Uterus (tissue), 4 donors: ENCODE results near the gene UPK3B. TPM values are rescaled to one million over a fixed set of nuclear protein-coding genes. Genes with fewer than 3 reads are reported as not detected.
"Not testable (repeated sequence)": the region's sequence is repeated elsewhere in the genome, so short reads cannot be mapped to it uniquely, and the experiment has no call there.

ENCODE experiments used
- DNase-seq, 2 donors: peaks; one replicate each; pipeline ENCODE4 v3.0.0-alpha.2; 2019 to 2020
- H3K27ac ChIP-seq, 2 donors: fragments of 200-600 bp; sonication (generic); 1 replicate in 1 of 2; 2 replicates in 1 of 2; pipeline ENCODE4 v1.5.1; 2016 to 2018
- H3K27me3 ChIP-seq, 2 donors: fragments of 200-600 bp; sonication (generic); one replicate each; pipeline ENCODE4 v1.5.1; 2018 to 2019; ENCODE audit warnings: control low read depth in 1 of 2
- H3K36me3 ChIP-seq, 2 donors: fragments of 200-600 bp; sonication (generic); one replicate each; pipeline ENCODE4 v1.5.1; 2019; ENCODE audit warnings: control low read depth in 1 of 2
- H3K4me1 ChIP-seq, 2 donors: fragments of 200-600 bp; sonication (generic); one replicate each; pipeline ENCODE4 v1.5.1; 2018 to 2019; ENCODE audit warnings: control low read depth in 1 of 2
- H3K4me3 ChIP-seq, 2 donors: fragments of 200-600 bp; sonication (generic); 1 replicate in 1 of 2; 2 replicates in 1 of 2; pipeline ENCODE4 v1.5.1; 2018 to 2019; ENCODE audit warnings: mild to moderate bottlenecking in 1 of 2
- H3K9me3 ChIP-seq, 2 donors: fragments of 200-600 bp; sonication (generic); one replicate each; pipeline ENCODE4 v1.5.1; 2019; ENCODE audit warnings: control low read depth in 1 of 2
- intact Hi-C: fragments of 100-400 bp; cut with DNase I; formaldehyde crosslinking; loops from one replicate; pipeline ENCODE4 v1.15.1; 2023; ENCODE audit warnings: low total_unique reads
- total RNA-seq, 4 donors: library from RNA; depleted of rRNA in 3 of 4; stranded (reverse); fragments of >200 nt in 3 of 4; gene quantifications; one replicate each; pipeline versions ENCODE4 v1.1.0 to v1.2.4, GENCODE V29; 2014 to 2023
- TF ChIP-seq, protein P1 (sequence below), 4 experiments: fragments of 200-600 bp in 2 of 4; fragments of 450-650 bp in 2 of 4; sonication (generic) in 2 of 4; IDR thresholded peaks; one replicate each; pipeline ENCODE4 v1.5.1; 2016 to 2019; ENCODE audit warnings: antibody characterized with exemption in 4 of 4, mild to moderate bottlenecking in 2 of 4, moderate library complexity in 1 of 4
- donor health status: DM: yes; HTN: yes; CAD: no.

UPK3B gene
- 1 to 10 TPM in 3 of 4 donors, not detected in 1; 2.0 to 7.3 (median 2.8) TPM for total RNA-seq

DNA sequence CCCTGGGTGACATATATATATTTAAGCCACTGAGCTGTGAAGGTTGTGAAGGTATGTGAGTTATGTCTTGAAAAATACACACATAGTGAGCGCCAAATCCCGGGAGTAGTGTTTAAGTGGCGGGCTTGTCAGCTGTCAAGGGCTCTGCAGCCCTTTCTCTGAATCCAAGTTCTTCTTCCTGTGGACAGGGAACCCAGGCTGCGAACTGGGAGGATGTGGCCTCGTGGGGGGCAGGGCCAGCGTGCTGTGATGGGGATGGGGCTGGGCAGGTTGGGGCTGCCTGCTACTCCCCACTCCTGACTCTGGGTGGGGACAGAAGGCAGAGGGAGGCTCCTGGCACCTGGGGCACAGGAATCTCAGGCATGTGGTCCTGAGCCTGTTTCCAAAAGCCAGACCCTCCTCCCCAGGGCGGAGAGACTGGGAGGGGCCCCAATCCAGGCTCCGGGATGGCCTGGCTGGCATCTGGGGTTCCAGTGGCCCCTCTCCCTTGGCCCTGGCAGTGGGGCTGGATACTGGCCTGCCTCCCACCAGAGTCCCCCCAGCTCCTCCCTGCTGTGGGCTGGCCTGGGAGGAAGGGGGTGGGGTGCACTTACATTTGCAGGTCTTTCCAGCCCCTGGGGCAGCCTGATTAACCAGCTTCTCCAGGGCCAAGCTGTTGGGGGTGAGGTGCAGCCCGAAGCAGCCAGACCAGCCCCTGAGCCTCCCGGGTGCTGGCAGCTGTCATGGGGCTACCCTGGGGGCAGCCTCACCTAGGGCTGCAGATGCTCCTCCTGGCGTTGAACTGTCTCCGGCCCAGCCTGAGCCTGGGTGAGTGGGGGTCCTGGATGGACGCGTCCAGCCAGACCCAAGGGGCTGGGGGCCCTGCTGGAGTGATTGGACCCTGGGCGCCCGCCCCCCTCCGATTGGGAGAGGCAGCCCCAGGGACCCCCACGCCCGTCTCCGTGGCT lies at the start of gene UPK3B:
TSS of gene UPK3B (plus strand) at position 622 of the 947 bp plus-strand sequence. CDS start at position 723, 101 bp downstream.
- Histone ChIP-seq H3K4me3 (no peak within 1 kb of the TSS), H3K36me3 (no peaks in the 10 kb centered on the region), H3K27me3 (no peaks in the 10 kb centered on the region), H3K9me3 (no peaks in the 10 kb centered on the region), H3K27ac (no peak within 1 kb of the TSS), H3K4me1 (peaks cover 0 to 4% of the 10 kb centered on the region in 2 donors)
- intact Hi-C loops = no loop called here
- TF ChIP-seq, protein P1, sequence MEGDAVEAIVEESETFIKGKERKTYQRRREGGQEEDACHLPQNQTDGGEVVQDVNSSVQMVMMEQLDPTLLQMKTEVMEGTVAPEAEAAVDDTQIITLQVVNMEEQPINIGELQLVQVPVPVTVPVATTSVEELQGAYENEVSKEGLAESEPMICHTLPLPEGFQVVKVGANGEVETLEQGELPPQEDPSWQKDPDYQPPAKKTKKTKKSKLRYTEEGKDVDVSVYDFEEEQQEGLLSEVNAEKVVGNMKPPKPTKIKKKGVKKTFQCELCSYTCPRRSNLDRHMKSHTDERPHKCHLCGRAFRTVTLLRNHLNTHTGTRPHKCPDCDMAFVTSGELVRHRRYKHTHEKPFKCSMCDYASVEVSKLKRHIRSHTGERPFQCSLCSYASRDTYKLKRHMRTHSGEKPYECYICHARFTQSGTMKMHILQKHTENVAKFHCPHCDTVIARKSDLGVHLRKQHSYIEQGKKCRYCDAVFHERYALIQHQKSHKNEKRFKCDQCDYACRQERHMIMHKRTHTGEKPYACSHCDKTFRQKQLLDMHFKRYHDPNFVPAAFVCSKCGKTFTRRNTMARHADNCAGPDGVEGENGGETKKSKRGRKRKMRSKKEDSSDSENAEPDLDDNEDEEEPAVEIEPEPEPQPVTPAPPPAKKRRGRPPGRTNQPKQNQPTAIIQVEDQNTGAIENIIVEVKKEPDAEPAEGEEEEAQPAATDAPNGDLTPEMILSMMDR (IDR thresholded peaks at IDR 0.05) = no peak
- DNase-seq = no peak

DNA sequence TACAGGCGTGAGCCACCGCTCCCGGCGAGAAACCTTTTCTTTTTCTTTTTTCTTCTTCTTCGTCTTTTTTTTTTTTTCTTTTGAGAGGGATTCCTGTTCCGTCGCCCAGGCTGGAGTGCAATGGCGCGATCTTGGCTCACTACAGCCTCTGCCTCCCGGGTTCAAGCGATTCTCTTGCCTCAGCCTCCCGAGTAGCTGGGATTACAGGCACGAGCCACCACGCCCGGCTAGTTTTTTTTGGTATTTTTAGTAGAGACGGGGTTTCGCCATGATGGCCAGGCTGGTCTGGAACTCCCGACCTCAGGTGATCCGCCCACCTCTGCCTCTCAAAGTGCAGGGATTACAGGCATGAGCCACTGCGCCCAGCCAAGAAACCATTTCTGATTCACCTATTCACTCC lies 49.6 kb upstream of the UPK3B start:
- H3K4me1 ChIP-seq, H3K27me3 ChIP-seq, H3K4me3 ChIP-seq, H3K27ac ChIP-seq, intact Hi-C loops, H3K9me3 ChIP-seq, DNase-seq, H3K36me3 ChIP-seq: not testable (repeated sequence)

DNA sequence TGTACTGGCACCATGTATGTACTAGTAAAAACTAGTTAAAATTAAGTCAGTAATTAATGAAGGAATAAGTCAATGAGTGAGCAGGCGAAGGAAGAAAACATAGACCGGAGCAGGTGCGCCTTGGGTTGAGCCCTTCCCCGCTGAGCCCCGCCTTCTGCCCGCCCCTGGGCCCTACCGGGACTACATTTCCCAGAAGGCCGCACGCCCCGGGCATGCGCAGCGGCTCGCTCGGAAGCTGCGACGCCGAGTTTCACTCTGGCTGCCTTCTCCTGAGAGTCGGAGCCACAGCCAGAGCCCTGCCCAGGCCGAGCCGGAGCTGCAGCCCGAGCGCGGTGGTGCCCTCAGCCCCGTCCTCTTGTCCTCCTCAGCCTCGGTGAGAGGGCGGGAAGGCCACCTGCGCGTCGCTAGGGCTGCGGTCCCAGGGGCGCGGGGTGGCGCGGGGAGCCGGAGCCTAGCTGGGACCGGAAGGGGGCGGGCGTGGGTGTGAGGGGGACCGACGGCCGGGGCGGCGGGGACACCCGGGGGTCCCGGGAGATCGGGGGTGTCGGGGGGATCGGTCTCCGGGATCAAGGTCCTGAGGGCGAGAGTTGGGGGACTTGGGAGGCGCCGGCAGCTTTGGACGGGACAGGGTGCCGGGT lies 48.8 kb upstream of the UPK3B start, which contains the start of gene DTX2:
TSS of gene DTX2 (plus strand) at position 246 of the 638 bp plus-strand sequence. CDS start 18,801 bp downstream, outside the sequence.
- DNase-seq = peak in 1 of 2 donors; percentile 51
- intact Hi-C loops = not testable (repeated sequence)

DNA sequence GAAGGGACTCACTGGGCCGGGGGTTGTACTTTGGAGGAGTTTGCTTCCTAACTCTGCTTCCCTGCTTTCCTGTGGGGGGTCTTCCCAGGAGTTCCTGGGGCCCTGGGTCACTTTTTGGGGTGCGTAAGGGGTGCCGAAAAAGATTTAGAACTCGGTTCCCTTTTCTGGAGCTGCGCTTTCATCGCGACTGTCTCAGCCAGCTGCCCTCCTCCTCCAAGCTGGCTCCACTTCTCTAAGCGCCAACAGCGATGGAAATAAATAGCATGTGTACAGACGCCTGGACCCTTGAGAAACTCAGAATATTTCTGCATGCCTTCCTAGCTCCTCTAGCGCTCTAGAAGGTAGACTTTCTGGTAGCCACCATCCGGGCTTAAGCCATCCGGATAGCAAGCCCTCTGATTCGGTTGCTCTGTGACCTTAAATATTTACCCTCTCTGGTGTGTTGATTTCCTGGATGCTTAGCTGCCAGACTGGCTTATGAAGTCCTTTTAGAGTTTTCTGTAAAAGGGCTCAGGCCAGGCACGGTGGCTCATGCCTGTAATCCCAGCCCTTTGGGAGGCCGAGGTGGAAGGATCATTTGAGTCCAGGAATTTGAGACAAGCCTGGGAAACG lies 48.0 kb upstream of the UPK3B start:
- H3K36me3 ChIP-seq, H3K4me1 ChIP-seq, H3K9me3 ChIP-seq, DNase-seq, H3K27me3 ChIP-seq, intact Hi-C loops, H3K27ac ChIP-seq, H3K4me3 ChIP-seq: not testable (repeated sequence)

More for the DNA sequence above, 48.8 kb upstream of the UPK3B start, which contains the start of gene DTX2:
- not testable (repeated sequence) for H3K9me3 ChIP-seq, H3K36me3 ChIP-seq, H3K4me1 ChIP-seq, H3K27me3 ChIP-seq
- peak within 1 kb of the TSS; percentile 75 to 82 for H3K27ac ChIP-seq
- H3K4me3 ChIP-seq = peak within 1 kb of the TSS; percentile 50 to 67
- TF ChIP-seq, protein P1 (IDR thresholded peaks at IDR 0.05) = peak in 1 of 4 experiments; percentile 21

DNA sequence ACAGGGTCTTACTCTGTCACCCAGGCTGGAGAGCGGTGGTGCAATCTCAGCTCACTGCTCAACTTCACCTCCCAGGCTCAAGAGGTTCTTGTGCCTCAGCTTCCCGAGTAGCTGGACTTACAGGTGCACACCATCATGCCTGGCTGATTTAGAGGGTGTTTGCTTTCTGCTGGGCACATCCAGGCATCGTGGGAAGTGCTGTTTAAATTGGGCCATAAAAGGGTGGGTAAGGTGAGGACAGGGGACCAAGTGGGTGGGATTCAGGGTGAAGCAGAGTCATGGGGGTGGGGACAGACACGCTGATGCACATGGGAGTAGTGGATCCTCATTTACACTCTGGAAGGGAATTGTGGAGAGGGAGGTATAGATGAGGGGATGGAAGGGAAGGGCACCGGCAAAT lies 45.4 kb upstream of the UPK3B start:
- intact Hi-C loops, H3K27ac ChIP-seq, H3K9me3 ChIP-seq, H3K4me3 ChIP-seq, DNase-seq, H3K36me3 ChIP-seq, H3K27me3 ChIP-seq, H3K4me1 ChIP-seq: not testable (repeated sequence)

DNA sequence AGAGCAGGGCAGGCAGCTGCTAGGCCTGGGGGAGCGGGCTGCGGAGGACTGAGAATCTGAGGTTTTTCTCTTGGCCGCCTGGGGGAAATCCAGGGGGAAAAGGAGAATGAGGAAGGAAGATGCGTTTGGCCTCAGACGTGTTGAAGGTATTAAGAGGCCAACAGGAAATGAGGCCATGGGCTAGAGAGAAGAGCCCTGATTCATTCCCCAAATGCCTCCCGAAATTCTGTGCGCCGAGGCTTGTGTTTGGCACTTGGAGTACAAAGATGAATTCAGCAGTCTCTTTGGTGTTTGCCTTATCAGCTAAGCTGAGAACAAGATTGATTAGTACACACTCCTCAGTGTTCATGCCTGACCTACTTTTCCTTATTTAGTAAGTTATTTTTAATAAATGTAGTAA lies 44.4 kb upstream of the UPK3B start:
- DNase-seq, H3K27me3 ChIP-seq, H3K9me3 ChIP-seq, H3K4me1 ChIP-seq, H3K4me3 ChIP-seq, intact Hi-C loops, H3K36me3 ChIP-seq: not testable (repeated sequence)
- peak overlapping the region in 1 of 2 donors; percentile 83 for H3K27ac ChIP-seq

DNA sequence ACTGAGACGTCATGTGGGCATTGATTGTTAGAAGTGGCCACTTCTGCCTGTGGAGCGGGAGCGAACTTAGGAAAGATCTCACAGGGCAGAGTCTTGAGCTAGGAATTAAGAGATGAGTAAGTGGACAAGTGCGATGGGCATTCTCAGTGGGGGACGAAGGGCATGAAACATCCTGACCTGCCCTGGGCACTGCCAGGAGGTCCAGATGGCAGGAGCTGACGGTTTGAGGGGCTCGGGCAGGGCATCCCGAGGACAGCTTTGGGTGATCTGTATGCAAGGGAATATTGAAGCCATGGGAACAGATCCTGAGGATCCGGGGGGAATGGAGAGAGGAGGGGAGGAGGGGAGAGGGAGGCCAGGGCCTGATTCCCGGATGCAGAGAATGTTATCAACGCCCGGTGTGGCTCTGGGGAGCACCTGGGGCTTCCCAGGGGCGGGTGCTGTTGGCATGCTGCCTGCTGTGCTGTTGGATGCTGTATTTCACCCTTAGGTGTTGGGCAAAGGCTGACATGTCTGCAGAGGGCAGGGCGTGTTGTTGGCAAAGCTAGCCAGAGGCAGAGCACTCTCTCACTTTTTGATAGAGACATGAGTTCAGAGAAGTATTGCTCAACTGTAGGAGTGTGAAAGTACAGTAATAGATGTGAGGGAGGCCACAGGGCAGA lies 42.5 kb upstream of the UPK3B start:
- H3K4me3 ChIP-seq, intact Hi-C loops, H3K4me1 ChIP-seq, H3K9me3 ChIP-seq, H3K36me3 ChIP-seq, H3K27me3 ChIP-seq: not testable (repeated sequence)
- H3K27ac ChIP-seq = peak overlapping the region in 1 of 2 donors; percentile 26
- DNase-seq = peak; percentile 21 to 35

DNA sequence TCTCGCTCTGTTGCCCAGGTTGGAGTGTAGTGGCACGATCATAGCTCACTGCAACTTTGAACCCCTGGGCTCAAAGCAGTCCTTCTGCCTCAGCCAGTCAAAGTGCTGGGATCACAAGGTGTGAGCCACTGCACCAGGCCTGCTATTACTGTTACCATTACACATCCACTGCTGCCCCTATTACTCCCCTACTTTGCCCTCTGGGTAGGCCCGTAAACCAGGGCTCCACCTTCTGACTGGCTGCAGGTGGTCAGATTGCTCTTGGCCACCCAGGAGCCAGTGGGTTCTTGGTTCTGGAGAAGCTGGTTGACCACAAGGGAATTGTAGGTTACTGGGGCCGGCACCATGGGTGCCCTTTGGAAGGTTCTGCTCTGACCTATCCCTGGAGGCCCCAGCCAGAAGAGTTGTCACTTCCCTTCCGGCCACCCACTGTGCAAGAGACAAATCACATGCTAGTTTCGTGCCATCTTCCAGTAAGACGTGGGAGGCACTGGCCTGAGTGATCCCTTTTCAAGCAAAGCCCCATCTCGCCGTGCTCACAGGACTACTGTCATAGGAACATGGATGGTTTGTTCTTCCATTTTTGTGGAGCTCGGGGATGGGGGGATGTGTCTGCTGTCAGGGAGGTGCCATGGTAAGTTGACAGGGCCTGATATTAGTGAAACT lies 38.7 kb upstream of the UPK3B start:
- intact Hi-C loops, H3K27ac ChIP-seq, H3K36me3 ChIP-seq, H3K4me3 ChIP-seq, H3K9me3 ChIP-seq, H3K27me3 ChIP-seq, DNase-seq, H3K4me1 ChIP-seq: not testable (repeated sequence)

DNA sequence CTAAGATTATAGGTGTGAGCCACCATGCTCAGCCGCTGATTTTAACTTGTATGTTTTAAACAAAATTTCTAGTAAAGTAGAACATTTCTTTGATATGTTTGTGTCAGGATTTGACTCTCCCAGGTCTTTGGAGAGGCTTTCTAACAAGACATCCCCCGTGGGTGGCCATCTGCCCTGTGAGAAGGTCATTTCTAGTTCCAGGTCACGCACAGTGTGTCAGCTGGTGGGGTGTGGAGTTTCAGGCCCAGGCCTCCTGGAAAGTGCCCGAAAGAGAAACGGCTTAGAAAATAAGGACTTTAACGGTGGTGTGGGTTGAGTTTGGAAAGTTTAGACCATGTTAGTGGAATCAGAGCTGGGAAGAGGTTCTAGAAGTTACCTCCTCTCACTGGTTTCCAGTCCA lies 37.3 kb upstream of the UPK3B start:
- H3K27me3 ChIP-seq, H3K9me3 ChIP-seq, DNase-seq, H3K4me3 ChIP-seq, H3K27ac ChIP-seq, H3K36me3 ChIP-seq, intact Hi-C loops, H3K4me1 ChIP-seq: not testable (repeated sequence)

DNA sequence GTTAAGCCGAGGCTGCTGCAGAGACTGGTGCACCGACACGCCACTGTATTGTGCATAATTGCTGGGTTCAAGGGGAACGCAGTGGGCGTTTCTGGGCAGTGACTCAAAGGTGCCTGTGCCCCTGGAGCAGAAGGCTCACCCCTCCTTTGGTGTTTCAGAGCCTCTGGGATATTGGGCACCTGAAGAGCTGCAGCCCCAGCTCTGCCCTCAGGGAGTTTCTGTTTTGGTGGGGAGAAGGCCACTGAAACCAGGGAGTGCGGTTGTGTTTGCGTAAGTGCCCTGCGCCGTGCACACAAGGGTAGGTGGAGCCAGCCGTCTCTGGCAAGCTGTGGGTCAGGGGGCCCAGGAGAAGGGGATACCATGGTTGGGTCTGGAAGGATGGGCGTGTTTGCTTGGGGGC lies 34.1 kb upstream of the UPK3B start:
- H3K4me3 ChIP-seq, H3K4me1 ChIP-seq, intact Hi-C loops, DNase-seq, H3K27me3 ChIP-seq, H3K9me3 ChIP-seq, H3K36me3 ChIP-seq, H3K27ac ChIP-seq: not testable (repeated sequence)
